Bronchial epithelial cell (primary cell): ENCODE measurements around the gene SRGAP1. TPM values are rescaled to one million over a fixed set of nuclear protein-coding genes. Genes with fewer than 3 reads are reported as not detected.

Source experiments
- DNase-seq: peaks from one replicate; pipeline ENCODE4 v3.0.0-alpha.2; 2010; ENCODE audit warnings: low read depth
- FAIRE-seq: peaks from 2 replicates; lab custom pipeline; 2011; peaks lifted over from hg19 to GRCh38; lab: Jason Lieb, UNC
- H3K27me3 ChIP-seq: 2 replicates; pipeline ENCODE4 v1.5.1; 2011; ENCODE audit warnings: low read length; ENCODE audit not compliant: control insufficient read depth, insufficient read depth
- H3K36me3 ChIP-seq: 2 replicates; pipeline ENCODE4 v1.5.1; 2011; ENCODE audit warnings: low read length; ENCODE audit not compliant: control insufficient read depth, insufficient read depth
- H3K4me3 ChIP-seq: 2 replicates; pipeline ENCODE4 v1.5.1; 2011; ENCODE audit warnings: mild to moderate bottlenecking, low read depth, low read length, control low read depth
- total RNA-seq: library from RNA; depleted of rRNA; stranded (reverse); fragments of >200 nt; gene quantifications from 2 replicates; pipeline ENCODE4 v1.2.1, GENCODE V29; 2014
- TF ChIP-seq, protein P1 (sequence below): IDR thresholded peaks from 2 replicates; pipeline ENCODE4 v1.5.1; 2011; ENCODE audit warnings: mild to moderate bottlenecking, moderate library complexity, low read length, control low read depth, inconsistent platforms; ENCODE audit not compliant: insufficient read depth, severe bottlenecking

SRGAP1 gene
- total RNA-seq, 1 donor from 2014 or later, result 4.5 TPM

DNA sequence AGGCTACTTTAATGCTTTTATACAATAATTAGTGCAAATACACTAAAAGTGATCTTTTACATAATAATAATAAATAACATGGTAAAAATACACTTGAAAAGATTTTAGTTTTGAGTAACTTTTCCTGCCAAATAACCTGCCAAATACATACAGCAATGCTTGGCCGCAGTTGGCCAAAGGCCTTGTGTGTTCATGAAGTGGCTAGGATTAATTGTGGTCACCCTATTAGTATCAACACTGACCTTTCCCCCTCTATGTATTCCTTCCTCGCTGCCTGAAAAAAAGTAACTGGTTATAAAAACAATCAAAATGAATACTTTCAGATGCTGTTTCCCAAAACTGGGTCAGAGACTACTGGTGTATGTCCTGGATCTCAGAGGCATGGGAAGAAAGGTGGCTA, 343.3 kb downstream of the SRGAP1 start:
- Histone ChIP-seq H3K36me3 (no peaks in the 10 kb centered on the region), H3K27me3 (no peaks in the 10 kb centered on the region), H3K4me3 (no peak overlapping the region)
- TF ChIP-seq, protein P1, sequence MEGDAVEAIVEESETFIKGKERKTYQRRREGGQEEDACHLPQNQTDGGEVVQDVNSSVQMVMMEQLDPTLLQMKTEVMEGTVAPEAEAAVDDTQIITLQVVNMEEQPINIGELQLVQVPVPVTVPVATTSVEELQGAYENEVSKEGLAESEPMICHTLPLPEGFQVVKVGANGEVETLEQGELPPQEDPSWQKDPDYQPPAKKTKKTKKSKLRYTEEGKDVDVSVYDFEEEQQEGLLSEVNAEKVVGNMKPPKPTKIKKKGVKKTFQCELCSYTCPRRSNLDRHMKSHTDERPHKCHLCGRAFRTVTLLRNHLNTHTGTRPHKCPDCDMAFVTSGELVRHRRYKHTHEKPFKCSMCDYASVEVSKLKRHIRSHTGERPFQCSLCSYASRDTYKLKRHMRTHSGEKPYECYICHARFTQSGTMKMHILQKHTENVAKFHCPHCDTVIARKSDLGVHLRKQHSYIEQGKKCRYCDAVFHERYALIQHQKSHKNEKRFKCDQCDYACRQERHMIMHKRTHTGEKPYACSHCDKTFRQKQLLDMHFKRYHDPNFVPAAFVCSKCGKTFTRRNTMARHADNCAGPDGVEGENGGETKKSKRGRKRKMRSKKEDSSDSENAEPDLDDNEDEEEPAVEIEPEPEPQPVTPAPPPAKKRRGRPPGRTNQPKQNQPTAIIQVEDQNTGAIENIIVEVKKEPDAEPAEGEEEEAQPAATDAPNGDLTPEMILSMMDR, result no peak
- no peak for DNase-seq
- no peak for FAIRE-seq

DNA sequence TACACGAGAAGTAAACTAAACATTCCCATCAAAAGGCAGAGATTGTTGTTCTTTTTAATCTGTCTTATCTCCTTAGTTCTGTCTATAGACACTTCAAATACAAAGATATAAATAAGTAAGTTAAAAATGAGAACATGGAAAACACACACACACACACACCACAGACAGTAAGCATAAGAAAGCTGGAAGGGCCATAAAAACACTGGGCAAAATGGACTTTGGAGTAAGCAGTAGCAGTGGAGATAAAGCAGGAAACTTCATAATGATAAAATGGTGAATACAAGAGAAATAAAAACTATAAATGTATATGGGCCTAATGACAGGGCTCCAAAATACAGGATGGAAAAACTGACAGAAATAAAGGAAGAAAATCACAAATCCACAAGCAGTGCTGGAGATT, 345.0 kb downstream of the SRGAP1 start:
- FAIRE-seq (no peak), DNase-seq (no peak)
- Histone ChIP-seq H3K4me3 (no peak overlapping the region), H3K27me3 (no peaks in the 10 kb centered on the region), H3K36me3 (peaks cover 1% of the 10 kb centered on the region)
- TF ChIP-seq, protein P1, result no peak

DNA sequence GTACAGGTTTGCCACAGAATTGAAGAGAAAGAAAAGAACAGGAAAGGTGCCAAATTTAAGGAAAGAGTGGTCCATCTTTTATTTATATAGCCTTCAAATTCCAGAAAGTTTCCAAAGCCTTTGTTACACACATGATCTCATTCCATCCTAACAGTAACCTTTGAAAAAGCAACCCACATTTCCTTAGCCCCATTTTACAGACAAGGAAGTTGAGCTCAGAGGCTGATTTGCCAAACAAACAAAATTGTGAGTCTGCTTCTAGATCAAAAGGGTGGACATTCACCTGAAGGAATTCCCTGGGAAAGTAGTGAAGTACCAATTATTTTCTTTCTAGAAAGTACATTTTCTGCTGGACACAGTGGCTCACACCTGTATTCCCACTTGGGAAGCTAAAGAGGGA, 345.6 kb downstream of the SRGAP1 start:
- no peaks in the 10 kb centered on the region for H3K27me3 ChIP-seq
- DNase-seq, result no peak
- TF ChIP-seq, protein P1, result no peak
- FAIRE-seq, result no peak
- H3K4me3 ChIP-seq, result no peak overlapping the region
- peaks cover 1% of the 10 kb centered on the region for H3K36me3 ChIP-seq

DNA sequence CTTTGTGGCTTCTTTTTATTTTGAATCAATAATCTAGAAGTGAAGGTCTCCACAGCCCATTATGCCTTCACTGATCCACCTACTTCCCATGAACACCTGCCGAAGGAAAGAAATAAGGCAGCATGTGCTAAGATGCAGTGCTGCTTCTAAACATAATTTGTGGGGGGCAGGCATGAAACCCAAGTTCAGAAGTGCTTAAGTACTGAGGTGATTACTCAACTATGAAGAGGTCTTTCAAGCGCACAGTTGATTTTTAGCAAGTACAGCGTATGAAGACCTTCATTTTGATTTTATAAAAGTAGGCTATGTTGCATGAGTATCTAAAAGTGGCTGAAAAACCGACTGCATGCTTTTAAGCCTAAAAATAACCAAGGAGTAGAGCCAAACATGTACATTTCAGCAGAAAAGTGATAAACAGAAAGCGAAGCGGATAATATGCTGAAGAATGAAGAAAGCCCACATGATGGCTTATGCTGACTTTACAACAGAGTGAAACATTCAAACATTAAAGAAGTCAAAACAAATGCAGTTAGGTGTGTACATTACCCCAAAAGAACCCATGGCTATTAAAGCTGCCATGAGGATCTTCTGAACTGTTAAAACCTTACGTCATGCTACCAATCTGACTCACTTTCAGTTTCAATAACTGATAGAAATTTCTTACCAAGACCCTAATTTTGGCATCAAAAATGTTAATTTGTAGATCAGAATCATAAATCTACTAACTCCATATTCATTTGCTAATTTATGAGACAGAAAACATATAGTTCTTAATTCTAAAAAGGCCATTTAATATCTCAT, 348.3 kb downstream of the SRGAP1 start:
- DNase-seq (no peak), FAIRE-seq (no peak)
- H3K36me3 ChIP-seq, result peaks cover 1% of the 10 kb centered on the region
- TF ChIP-seq, protein P1, result no peak
- no peak overlapping the region for H3K4me3 ChIP-seq
- H3K27me3 ChIP-seq, result no peaks in the 10 kb centered on the region

DNA sequence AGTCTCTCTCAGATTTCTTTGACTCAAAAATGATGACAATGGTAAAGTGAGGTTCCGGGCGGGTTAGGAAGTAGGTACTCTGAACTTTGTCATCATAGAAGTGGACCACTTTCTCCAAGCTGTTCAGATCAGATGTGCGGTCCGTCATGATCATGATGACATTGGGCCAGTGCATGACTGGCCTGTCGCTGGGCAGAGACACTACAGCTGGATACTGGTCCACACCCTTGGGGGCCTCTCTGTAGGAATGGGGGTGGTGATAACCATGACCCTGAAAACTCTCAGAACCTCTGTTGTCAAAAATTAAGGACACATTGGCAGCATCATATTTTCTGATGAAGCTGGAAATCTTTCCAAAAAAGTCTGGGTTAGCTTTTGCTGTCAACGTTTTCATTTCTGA, 349.4 kb downstream of the SRGAP1 start:
- TF ChIP-seq, protein P1, result no peak
- DNase-seq (no peak), FAIRE-seq (no peak)
- no peak overlapping the region for H3K4me3 ChIP-seq
- no peaks in the 10 kb centered on the region for H3K27me3 ChIP-seq
- H3K36me3 ChIP-seq, result peaks cover 1% of the 10 kb centered on the region
